HG03159 (cell line): Measurements from ENCODE around the gene NPAS2.

Experiments
- ATAC-seq: cut with Tn5 transposase; IDR thresholded peaks from one replicate; pipeline ENCODE4 v1.9.1; 2021; ENCODE audit warnings: mild to moderate bottlenecking, moderate library complexity; ENCODE audit not compliant: unreplicated experiment

Gene NPAS2

DNA sequence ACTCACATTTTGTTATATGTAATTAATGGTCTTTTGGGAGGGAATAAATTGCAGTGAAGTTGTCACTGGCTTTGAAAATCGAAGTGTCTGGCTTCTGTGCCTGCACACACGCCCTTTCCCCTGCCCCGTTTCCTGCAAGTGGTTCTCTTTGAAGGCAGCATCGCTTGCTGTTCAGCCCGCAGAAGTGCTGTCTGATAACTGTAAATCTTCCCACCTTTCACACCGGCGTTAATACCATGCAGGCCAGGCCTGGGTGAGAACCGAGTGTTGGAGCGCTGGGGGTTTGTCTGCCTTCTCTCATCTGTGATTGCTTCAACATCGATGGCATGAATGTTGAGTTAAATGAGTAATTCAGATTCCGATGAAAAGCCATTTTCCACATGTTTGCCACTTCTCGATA, 144.3 kb downstream of the NPAS2 start:
- no peak for ATAC-seq

DNA sequence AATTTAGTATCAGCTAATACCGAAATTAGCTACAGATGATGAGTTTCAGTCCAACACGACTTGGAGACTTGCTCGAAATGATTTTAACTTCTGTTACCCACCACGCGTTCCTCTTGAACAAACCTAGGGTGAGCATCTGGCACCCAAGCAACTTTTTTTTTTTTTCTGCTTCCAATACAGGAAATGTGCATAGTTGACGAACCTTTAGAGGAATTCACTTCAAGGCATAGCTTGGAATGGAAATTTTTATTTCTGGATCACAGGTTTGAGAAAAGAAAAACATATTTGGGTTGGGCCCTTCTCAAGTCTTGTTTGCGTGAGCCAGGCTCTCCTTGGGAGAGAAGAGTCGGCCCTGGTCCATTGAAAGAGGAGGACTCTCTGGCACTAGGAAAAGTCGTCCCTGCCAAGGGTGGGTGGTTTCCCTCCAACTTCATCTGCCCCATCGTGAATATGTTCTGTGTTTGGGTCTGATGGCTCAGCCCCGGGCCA, 144.8 kb downstream of the NPAS2 start:
- no peak for ATAC-seq

DNA sequence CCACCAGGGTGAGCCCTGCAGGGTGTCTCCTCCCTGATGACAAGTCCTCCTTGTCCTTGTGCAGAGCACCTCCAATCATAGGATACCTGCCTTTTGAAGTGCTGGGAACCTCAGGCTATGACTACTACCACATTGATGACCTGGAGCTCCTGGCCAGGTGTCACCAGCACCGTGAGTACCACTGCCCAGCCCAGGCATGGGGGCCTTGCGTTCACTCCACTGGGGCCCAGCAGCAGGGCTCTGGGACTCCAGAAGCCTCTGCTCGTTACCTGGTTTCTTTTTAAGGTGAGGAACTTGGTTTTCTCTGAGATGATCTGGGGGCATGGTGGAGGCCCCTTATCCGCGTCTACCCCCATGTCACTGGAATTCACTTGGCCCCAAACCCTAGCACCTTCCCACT, 145.7 kb downstream of the NPAS2 start:
- no peak for ATAC-seq

DNA sequence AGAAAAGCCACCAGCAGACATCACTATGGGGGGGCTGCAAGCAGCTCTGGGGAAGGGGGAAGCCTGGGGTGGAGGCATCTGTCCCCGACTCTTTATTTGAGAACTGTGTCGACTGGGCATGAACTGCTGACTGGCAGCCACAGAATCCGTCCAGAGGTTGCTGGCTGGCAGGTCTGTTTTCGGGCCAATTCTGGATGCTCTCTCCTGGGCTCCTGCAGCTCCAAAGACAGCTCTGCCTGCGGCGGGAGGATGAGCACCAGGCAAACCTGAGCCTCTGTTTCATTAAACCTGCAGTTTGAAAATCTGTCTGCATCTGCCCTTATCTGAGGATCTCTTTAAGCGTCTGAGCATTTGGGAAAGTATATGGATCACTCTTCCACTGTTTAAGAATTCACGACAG, 147.8 kb downstream of the NPAS2 start:
- no peak for ATAC-seq

DNA sequence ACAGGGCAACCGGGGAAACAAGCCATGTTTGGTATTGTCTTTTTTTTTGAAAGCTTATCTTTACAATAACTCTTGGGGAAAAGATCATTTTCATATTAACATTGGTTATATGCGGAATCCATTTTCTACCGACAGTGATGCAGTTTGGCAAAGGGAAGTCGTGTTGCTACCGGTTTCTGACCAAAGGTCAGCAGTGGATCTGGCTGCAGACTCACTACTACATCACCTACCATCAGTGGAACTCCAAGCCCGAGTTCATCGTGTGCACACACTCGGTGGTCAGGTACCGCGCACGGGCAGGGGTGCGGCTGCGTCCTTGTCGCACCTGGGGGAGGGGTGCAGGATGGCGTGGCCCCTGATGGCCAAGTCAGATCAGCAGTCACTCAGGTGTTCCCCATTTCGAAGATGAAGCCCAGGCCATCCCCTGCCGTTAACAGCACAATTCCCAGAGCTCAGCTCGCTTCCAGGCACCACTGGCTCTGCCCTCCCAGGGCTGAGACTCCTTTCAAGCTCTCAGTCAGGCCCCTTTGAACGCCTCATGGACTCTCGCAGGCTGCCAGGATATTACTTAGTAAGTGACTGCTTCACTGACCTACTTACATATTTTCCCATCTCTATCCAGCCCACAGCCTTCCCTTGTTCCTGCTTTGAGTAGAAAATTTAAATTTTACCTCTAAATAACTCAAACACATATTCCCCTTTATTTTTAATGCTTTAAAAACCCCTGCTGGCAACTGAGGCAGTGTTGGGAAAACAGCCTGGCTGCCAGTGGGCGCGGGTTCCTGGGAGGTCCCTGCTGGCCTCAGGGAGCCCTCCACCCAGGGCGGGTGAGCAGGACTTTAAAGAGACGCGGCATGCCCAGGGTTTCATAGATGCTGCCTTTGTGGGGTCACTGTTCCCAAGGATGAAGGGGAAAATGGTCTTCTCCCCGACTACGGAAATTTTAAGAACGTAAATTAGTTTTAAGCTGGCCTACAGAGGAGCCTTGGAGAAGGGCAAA, 148.5 kb downstream of the NPAS2 start:
- ATAC-seq = no peak

DNA sequence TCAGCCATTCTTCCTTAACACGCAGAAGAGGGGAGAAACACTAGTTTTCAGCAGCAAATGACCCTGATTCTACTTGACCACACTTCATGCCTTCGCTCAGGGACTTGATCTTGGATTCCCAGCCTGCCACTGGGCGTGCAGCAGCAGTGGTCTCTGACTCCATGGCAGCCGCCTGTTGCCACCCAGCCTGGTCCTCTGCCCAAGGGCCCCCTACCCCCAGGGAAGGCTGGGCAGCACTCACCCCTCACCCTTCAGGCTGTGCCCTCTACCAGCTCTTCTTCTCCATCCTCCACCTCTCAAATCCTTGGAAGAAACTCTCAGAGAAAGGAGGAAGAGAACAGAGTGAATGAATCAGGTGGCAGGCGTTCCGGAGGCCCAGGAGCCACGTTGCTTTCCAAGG, 150.1 kb downstream of the NPAS2 start:
- no peak for ATAC-seq

DNA sequence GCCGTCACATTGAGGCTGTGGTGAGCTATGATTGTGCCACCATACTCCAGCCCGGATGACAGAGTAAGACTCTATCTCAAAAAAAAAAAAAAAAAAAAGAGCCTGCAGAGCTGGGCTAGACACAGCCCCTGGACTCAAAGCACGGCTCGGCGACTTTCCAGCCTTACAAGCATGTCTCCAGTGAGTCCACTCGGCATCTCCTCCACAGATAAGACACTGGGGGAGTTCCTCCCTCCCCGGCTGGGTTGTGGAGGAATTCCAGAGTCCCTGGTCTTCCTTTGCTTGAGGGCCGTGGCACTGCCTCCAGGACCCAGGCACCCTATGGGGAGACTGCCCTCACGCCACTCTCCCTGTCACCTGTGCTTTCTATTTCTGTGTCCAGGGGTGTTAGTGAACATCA, 151.3 kb downstream of the NPAS2 start:
- ATAC-seq = no peak

DNA sequence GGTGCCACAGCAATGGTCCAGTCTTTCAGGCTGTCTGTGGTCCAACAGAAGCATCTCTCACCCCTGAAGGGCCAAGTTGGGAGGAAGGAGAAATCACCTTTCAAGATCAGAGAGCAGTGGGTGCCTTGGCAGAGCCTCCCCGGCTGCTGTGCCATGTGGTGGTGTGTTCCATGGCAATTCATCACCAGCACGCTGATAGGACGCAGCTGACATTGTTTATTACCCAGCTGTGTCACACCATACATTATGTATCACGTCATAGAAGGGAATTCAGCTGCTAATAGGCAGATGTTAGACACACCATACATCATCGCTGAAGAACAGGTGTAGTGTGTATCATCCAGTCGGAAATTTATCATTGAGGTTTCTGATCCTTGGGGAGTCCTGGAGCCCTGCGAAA, 152.5 kb downstream of the NPAS2 start:
- no peak for ATAC-seq

DNA sequence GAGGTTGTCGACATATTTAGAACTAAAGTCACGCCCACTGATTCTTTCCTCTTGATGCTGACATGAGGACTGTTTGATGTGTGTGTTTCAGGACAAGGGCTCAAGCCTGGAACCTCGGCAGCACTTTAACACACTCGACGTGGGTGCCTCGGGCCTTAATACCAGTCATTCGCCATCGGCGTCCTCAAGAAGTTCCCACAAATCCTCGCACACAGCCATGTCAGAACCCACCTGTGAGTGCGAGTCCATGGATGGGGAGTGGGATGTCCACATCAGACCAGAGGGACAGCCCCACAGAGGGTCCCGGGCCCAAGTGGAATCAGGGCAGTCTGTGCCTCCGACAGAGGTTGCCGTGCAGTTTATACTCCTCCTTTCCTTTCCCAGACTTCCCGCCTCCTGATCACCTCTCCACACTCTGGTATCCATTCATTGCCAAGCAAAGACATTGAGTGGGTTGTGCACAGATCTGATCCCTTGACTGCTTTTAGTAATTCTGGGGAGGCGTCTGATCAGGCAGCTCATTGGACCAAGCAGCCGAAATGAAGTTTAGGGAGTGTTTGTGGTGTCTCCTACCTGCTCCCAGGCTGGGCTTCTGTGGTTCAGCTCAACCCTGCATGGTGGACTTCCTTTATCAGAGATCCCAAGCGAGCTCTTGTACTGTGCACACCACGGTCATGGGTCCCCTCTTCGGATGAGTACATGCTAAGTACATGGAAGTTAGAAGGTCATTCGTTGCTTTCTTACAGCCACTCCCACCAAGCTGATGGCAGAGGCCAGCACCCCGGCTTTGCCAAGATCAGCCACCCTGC, 155.0 kb downstream of the NPAS2 start:
- ATAC-seq = no peak

DNA sequence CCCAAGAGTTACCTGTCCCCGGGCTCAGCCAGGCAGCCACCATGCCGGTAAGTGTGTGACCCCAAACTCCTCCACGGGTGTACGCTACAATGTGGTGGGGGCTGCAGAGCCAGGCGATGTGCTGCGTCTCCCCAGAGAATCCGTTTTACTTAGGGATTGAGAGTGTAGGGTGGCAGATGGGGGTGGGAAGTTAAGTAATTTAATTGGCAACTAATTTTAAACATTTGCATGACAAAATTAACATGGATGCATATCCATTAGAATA, 155.5 kb downstream of the NPAS2 start:
- ATAC-seq = no peak

DNA sequence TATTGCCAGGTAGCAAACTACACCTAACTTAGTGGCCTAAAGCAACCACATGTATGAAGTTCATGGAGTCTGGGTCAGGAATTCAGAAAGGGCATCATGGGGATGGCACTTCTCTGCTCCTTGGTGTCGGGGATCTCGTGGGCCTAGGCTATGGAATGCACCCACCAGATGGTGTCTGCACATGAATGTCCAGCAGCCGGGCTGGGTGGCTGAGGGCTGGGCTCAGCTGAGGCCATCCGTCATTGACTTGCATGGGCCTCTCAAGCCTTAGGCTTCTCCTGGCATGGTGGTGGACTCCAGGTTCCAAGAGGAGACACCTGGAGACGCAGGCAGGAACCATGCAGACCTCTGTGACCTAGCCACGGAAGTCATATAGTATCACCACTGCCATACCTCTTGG, 156.1 kb downstream of the NPAS2 start:
- ATAC-seq = no peak

DNA sequence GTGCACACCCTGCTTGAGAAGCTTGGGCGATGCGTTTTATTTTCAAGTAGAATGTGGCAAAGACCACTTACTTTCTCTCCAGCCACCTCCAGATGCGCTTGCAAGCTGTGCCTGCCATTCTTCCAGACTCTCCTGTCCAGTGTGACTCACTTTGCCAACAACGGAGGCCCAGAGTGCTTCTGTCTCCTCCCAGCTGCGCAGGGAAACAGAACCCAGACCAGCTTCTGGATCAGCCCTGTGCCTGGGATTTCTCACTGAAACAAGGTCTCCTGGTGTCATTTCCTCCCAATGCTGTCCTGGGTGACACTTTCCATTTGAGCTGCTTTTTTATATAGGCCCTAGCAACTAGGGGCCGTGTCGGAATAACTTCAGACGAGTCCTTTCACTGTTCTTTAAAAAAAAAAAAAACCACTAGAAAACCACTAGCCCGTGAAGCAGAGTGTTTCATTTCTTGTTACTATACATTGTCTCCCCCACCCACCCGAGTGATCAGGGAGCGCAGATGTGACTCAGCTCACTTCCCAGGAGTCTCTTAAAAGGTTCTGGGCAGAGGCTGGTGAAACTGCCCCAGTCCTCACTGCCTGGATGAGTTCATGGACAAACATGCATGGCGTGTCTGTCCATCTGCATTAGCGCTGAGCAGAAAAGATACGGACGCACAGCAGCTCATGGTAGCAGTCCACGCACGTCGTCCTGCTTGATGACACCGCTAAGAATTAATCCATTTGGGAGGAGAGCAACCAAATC, 156.9 kb downstream of the NPAS2 start:
- peak; percentile 83 for ATAC-seq

DNA sequence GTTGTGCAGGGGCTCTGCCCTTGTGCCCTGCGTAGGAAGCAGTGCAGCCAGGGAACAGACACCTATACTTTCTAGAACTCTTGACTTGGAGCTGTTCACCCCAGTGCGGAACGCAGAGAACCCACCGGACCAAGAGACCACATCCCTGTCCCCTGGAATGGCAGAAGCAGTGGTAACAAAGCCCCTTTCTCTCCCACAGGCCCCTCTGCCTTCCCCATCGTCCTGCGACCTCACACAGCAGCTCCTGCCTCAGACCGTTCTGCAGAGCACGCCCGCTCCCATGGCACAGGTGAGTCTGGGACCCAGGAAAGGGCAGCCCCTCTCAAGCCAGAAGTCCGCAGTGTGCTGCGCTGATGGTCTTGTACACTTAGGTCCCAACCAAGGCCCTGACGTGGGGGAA, 157.6 kb downstream of the NPAS2 start:
- no peak for ATAC-seq

DNA sequence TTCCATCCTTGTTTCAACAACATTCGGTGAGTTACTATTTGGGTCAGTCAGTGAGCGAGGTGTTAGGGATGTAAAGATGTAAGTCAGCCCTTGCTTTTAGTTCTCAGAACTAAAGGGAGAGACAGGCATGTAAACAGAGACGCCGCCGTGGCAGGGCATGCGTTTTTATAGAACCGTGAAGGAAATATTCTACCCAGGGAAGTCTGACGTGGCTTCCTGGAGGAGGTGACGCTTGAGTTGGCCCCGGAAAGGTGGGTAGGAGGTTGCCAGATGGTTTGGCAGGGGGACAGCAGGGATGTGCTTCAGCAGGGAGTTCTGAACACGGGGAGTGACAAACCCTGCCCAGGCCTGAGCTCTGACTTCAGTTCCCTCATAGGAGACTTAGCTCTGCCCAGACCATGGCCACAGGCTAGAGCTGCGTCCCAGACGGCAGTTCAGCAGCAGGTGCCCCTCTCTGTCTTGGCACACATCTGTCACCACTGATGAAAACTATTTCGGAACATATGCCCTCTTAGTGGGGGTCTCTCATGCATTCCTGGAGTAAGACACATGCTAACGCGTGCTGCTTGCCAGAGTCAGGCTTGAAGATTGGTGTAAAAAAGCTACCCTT, 158.7 kb downstream of the NPAS2 start:
- ATAC-seq = no peak

DNA sequence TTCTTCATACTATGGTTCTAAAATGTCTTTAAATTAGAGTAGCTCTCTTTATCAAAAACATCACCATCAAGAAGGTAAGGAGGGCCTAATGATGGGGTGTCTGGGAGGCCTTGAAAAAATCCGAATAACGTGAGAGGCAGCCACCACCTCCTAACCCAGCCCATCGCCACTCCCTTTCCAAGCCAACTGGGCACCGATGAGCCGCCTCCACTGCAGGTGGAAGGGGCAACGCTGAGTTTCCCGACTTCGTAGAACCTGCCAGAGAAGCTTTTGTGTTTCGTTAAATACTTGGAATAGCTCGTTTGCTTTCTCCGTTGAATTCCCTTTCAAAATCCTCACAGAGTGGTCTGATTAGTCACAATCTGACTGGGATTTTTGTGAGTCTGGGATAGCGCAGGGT, 160.1 kb downstream of the NPAS2 start:
- ATAC-seq = no peak

DNA sequence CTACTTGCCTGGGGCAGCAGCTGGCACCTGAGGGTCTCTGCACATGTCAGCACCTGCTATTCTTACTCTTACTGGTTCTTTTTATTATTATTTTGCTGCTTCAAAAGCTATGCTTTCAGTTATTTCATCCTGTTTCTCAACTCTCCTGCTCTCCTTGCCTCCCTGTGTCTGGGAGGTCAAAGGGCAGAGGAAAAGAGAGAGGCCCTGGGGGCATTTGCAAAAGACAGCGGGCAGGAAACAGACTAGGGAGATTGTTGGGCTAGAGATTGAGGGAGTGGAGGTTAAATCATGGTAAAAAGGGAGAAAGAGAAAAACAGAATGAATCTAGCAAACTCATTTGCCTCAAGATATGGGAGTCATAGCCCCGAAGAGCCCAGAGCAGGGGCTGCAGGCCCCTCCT, 161.1 kb downstream of the NPAS2 start:
- no peak for ATAC-seq

DNA sequence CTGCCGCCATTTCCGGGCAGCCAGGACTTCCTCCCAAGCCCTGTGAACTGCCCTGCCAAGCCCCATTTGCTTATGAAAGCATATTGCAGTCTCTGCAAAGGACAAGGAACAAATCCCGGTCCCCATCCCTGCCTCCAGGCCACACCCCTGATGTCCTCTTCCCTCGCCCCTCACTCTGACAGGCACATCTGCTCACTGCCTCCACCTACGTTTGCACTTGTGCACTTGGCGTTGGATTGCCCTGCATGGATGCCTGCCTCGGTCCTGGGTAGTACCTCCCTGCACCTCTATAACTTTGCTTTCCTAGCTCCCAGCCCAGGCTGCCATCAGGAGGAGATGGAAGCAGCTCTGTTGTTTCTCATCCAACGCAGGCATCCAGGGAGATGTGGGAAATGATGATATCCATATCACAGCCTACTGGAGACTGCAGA, 162.5 kb downstream of the NPAS2 start:
- no peak for ATAC-seq

DNA sequence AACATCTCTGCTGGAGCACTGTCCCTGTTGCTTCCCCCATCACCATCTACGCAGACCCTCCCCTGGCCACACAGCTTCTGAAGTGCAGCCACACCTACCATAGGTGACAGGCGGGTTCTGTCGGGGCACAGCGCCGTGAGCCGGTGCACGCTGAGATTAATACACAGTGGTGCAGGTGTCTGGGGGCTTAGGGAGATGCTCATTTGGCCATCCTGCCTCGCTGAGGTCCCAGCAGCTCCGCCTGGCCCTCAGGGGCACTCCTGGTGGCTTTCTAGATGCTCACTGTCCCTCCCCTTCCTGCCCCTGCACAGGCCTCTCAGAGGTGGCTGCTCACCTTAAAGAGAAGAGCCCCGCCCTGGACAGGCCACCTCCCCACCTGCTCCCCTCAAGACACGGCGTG, 163.3 kb downstream of the NPAS2 start:
- no peak for ATAC-seq

DNA sequence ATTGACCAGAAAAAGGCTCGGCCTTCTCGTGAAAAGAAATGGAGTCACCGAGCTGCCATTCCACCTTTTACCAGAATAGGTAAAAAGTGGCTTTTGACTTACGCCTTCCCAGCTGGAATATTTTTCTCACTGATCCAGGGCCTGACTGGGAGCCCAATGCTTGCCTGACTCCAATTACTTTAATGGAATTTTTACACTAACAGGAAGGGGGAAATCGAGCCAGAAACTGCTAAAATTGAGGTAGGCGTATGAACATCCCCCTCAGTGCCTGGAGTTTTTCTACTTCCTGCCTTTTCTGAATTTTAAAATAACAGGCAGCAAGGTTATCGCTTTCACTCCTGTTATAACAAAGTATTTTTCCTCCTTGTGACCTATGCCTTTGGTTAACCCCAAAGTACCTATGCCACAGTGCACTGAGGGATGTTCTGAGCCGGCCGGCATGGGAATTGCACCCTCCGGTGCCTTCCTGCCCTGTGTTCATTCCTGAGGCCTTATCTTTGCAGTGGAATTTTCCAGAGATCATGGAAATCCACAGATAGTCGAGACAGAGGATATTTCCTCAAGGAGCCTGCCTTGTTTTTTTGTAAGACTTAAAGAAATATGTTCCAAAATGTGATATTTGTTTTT, 163.9 kb downstream of the NPAS2 start:
- no peak for ATAC-seq

DNA sequence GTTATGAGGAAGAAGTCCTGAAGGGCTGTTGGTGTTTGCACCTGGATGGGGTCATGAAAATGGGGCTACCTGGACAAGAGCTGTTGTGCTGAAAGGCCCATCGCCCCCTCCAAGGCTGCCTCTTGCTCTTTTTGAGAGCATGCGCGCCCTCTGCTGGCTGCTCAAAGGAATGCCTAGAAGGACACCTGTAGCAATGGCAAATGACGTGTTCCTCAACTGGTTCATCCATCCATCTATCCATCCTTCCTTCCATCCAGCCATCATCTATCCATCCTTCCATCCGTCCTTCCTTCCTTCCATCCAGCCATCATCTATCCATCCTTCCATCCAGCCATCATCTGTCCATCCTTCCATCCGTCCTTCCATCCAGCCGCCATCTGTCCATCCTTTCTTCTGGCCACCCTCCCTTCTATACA, 165.0 kb downstream of the NPAS2 start:
- no peak for ATAC-seq
